Panc1 (cell line): ENCODE results near the gene SPOCK1. TPM values are rescaled to one million over a fixed set of nuclear protein-coding genes. Genes with fewer than 3 reads are reported as not detected.
A peak's percentile ranks its signal among the peaks of the same experiment; 100 is the strongest.

Experiments
- ATAC-seq: fragments of 200-7000 bp; cut with Tn5 transposase; 2 replicates; pipeline ENCODE4 v1.9.1; 2020; ENCODE audit warnings: mild to moderate bottlenecking, moderate library complexity
- BruUV-seq: library from RNA; stranded (reverse); fragments of 400-500 nt; replicated peaks from 2 replicates; lab custom pipeline; 2021; lab: Mats Ljungman, UMichigan
- CTCF ChIA-PET: fragments of 300-600 bp; sonication (Branson Sonifier 250); formaldehyde crosslinking; loops from one replicate; lab custom pipeline; 2022; ENCODE audit warnings: antibody characterized with exemption; lab: Charles Lee
- POLR2A ChIA-PET: fragments of 300-600 bp; sonication (Branson Sonifier 250); formaldehyde crosslinking; loops from one replicate; lab custom pipeline; 2022; ENCODE audit warnings: antibody characterized with exemption; lab: Charles Lee
- DNase-seq: peaks from one replicate; pipeline ENCODE4 v3.0.0-alpha.2; 2010; ENCODE audit warnings: low read depth, low spot score
- H3K27ac ChIP-seq: 2 replicates; pipeline ENCODE4 v1.5.1; 2011; ENCODE audit warnings: mild to moderate bottlenecking, low read length, inconsistent platforms
- H3K27me3 ChIP-seq: fragments of 200-500 bp; sonication (Bioruptor generic); 2 replicates; pipeline ENCODE4 v1.6.0; 2014; ENCODE audit warnings: low read length, inconsistent platforms; ENCODE audit not compliant: control insufficient read depth, insufficient read depth
- H3K36me3 ChIP-seq: fragments of 200-500 bp; sonication (Bioruptor generic); 2 replicates; pipeline ENCODE4 v1.5.1; 2014; ENCODE audit warnings: inconsistent platforms, mild to moderate bottlenecking, low read length, moderate library complexity; ENCODE audit not compliant: control insufficient read depth, insufficient read depth
- H3K4me1 ChIP-seq: 2 replicates; pipeline ENCODE4 v1.5.1; 2011; ENCODE audit warnings: inconsistent platforms, mild to moderate bottlenecking, low read length, moderate library complexity; ENCODE audit not compliant: control insufficient read depth, insufficient read depth
- H3K4me3 ChIP-seq, 2 experiments: 2 replicates each; pipeline ENCODE4 v1.5.1; 2011 to 2012; ENCODE audit warnings: low read depth in 2 of 2, low read length in 2 of 2, mild to moderate bottlenecking in 2 of 2, inconsistent platforms in 1 of 2, moderate library complexity in 1 of 2
- H3K9me3 ChIP-seq: fragments of 200-500 bp; sonication (Bioruptor generic); 2 replicates; pipeline ENCODE4 v1.5.1; 2014; ENCODE audit warnings: low read depth, mild to moderate bottlenecking, inconsistent platforms, low read length, moderate library complexity; ENCODE audit not compliant: control insufficient read depth, insufficient read depth
- CTCF ChIP-seq: fragments of 450-650 bp; IDR thresholded peaks from 2 replicates; pipeline ENCODE4 v1.5.1; 2017; ENCODE audit warnings: mild to moderate bottlenecking
- POLR2AphosphoS5 ChIP-seq: IDR thresholded peaks from 2 replicates; pipeline ENCODE4 v1.6.1; 2012; ENCODE audit warnings: mild to moderate bottlenecking, low read depth, low read length, moderate library complexity
- REST ChIP-seq, 2 experiments: IDR thresholded peaks; 2 replicates each; pipeline ENCODE4 v1.6.1; 2011 to 2012; ENCODE audit warnings: low read depth in 2 of 2, control low read depth in 1 of 2, low read length in 1 of 2, mild to moderate bottlenecking in 1 of 2, moderate library complexity in 1 of 2; ENCODE audit not compliant: insufficient read depth in 1 of 2
- SIN3A ChIP-seq: IDR thresholded peaks from 2 replicates; pipeline ENCODE4 v1.6.1; 2012; ENCODE audit warnings: low read depth, mild to moderate bottlenecking, low read length, moderate library complexity, borderline replicate concordance; ENCODE audit not compliant: insufficient read depth
- TCF7L2 ChIP-seq: IDR thresholded peaks from 2 replicates; pipeline ENCODE4 v1.6.1; 2011; ENCODE audit warnings: mild to moderate bottlenecking, low read depth, low read length, inconsistent platforms
- in situ Hi-C: cut with HindIII; loops from 2 replicates; pipeline ENCODE4 v1.10.0; 2016; ENCODE audit warnings: low sequenced_read_pairs, low pct_unique_long_range_greater_than_20kb
- intact Hi-C: fragments of 100-400 bp; cut with micrococcal nuclease; formaldehyde crosslinking; loops from one replicate; pipeline ENCODE4 v1.10.0; 2022; ENCODE audit not compliant: unreplicated experiment
- total RNA-seq: library from RNA; stranded (reverse); gene quantifications from one replicate; pipeline ENCODE4 v1.2.1, GENCODE V29; 2021; ENCODE audit not compliant: unreplicated experiment

SPOCK1 gene
- total RNA-seq, 1 experiment from 2014 or later, result 15.6 TPM

GRCh38 chr5:137398154-137398553 is 101.0 kb downstream of the SPOCK1 start:
- DNase-seq (no peak), ATAC-seq (no peak)
- no TSS peak for BruUV-seq
- ChIA-PET POLR2A (no interaction called here), CTCF (no interaction called here)
- Histone ChIP-seq H3K4me3 (no peak overlapping the region), H3K27ac (no peak overlapping the region), H3K4me1 (no peaks in the 10 kb centered on the region), H3K36me3 (no peaks in the 10 kb centered on the region), H3K9me3 (no peaks in the 10 kb centered on the region), H3K27me3 (no peaks in the 10 kb centered on the region; the same call in 1 of the 2 replicates)
- in situ Hi-C loops, result no loop called here
- intact Hi-C loops, result no loop called here
- TF ChIP-seq REST (IDR thresholded peaks at IDR 0.05; ENCODE audit: insufficient read depth in 1 of 2, low read depth in 2 of 2, low read length in 1 of 2), result no peak

DNA sequence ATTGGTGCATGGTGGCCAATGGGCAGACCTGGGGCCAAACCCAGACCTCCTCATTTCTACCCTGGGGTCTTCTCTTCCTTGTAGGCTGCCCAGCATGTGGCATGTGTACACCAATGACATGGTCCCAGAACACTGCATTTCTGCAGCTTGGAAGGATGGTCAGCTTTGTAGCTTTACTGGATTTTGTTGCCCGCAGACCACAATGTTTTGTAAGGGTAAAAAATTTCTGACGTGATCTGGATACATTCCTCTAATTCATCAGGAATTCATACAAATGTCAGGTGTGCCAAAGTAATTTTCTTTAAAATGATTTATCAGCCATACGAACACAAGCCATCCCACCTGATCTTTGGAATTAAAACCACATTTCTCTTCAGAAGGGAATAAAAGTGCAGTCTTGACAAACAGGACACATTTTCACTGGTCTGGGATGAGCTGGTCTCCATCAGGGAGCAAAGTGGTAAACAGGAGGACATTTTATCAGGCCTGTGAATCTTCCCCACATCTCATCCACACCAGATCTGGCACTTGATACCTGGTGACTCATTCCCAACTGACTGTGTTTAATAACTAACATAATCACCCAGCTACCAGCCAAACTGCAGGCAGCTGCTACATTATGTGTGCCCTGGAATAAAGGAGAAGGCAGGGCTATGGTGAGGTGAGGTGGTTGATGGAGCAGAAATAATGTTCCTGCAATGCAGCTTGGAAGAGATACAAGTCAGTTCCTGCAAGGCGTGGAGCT is 103.9 kb downstream of the SPOCK1 start:
- H3K27ac ChIP-seq, result no peak overlapping the region
- DNase-seq (peak; percentile 22), ATAC-seq (peak; percentile 62; the same call in 1 of the 2 replicates)
- no TSS peak for BruUV-seq
- no peaks in the 10 kb centered on the region for H3K36me3 ChIP-seq
- in situ Hi-C loops (no loop called here), intact Hi-C loops (no loop called here)
- no peaks in the 10 kb centered on the region; the same call in 1 of the 2 replicates for H3K27me3 ChIP-seq
- no peaks in the 10 kb centered on the region for H3K4me1 ChIP-seq
- H3K9me3 ChIP-seq, result no peaks in the 10 kb centered on the region
- CTCF ChIA-PET, result no interaction called here
- TF ChIP-seq CTCF (no peak), POLR2AphosphoS5 (no peak), TCF7L2 (no peak), SIN3A (no peak), REST (IDR thresholded peaks at IDR 0.05; ENCODE audit: insufficient read depth in 1 of 2, low read depth in 2 of 2, low read length in 1 of 2) (no peak)
- H3K4me3 ChIP-seq, result no peak overlapping the region
- POLR2A ChIA-PET, result no interaction called here
